Thyroid gland (tissue), 4 donors: ENCODE measurements around the gene PANX2.

Source experiments
- POLR2A ChIP-seq, 2 donors: fragments of 450-650 bp; IDR thresholded peaks; one replicate each; pipeline ENCODE4 v1.6.1; 2017; ENCODE audit warnings: antibody characterized with exemption in 2 of 2, mild to moderate bottlenecking in 2 of 2, moderate library complexity in 1 of 2
- TF ChIP-seq, protein P1 (sequence below), 6 experiments: fragments of 200-600 bp in 3 of 6; fragments of 450-650 bp in 3 of 6; sonication (generic) in 3 of 6; IDR thresholded peaks; one replicate each; pipeline ENCODE4 v1.5.1; 2016 to 2019; ENCODE audit warnings: antibody characterized with exemption in 6 of 6, mild to moderate bottlenecking in 2 of 6, inconsistent platforms in 1 of 6, moderate library complexity in 1 of 6

DNA sequence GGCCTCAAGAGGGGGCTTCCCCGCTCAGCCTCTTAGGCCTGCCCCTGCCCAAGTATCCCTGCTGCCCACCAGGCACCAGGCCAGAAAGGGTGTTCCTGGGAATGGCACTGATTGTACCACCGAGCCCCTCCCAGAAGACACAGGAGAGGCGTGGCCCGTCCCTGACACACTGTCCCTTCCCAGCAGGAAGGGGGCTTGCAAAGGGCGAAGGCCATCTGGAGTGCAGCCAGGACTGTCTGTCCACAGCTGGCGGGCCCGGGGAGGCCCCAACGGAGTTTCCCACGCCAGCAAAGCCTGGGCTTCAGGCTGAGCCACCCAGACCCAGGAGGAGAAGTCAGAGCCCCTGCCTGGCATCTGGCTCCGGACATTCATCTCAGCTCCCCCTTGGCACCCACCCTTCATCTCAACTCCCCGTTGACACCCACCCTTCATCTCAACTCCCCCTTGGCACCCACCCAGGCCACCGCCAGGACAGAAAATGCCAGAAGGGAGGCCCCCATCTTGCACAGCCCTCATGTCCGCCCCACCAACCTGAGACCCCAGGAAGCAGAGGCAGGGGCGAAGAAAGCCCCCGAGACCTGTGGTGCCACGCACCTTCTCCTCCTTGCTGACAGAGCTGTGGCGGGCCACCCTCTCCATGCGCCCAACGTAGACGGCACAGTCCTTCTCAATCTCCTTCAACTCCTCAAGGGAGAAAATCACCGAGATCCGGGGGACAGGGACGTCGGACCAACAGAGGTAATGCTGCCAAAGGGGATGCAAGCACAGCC is 54.9 kb downstream of the PANX2 start:
- TF ChIP-seq, protein P1, sequence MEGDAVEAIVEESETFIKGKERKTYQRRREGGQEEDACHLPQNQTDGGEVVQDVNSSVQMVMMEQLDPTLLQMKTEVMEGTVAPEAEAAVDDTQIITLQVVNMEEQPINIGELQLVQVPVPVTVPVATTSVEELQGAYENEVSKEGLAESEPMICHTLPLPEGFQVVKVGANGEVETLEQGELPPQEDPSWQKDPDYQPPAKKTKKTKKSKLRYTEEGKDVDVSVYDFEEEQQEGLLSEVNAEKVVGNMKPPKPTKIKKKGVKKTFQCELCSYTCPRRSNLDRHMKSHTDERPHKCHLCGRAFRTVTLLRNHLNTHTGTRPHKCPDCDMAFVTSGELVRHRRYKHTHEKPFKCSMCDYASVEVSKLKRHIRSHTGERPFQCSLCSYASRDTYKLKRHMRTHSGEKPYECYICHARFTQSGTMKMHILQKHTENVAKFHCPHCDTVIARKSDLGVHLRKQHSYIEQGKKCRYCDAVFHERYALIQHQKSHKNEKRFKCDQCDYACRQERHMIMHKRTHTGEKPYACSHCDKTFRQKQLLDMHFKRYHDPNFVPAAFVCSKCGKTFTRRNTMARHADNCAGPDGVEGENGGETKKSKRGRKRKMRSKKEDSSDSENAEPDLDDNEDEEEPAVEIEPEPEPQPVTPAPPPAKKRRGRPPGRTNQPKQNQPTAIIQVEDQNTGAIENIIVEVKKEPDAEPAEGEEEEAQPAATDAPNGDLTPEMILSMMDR (IDR thresholded peaks at IDR 0.05), result no peak
- TF ChIP-seq POLR2A (IDR thresholded peaks at IDR 0.05), result no peak
